SIG-M5 treated with dmso at 0.1 percent for 504 hours (cell line): ENCODE results near the gene ANGPTL8.

ENCODE experiments used
- DNase-seq: peaks from one replicate; lab custom pipeline; 2025; ENCODE audit not compliant: unreplicated experiment; lab: John Stamatoyannopoulos, UW

ANGPTL8 gene

GRCh38 chr19:11203194-11204075, 36.0 kb upstream of the ANGPTL8 start:
- DNase-seq, result no peak

- no peak for DNase-seq
These were observed 35.3 kb upstream of the ANGPTL8 start for GRCh38 chr19:11204076-11204602.

- no peak for DNase-seq
These were observed 34.5 kb upstream of the ANGPTL8 start for GRCh38 chr19:11204943-11205349.

- DNase-seq, result no peak
These were observed 33.4 kb upstream of the ANGPTL8 start for GRCh38 chr19:11205939-11206570.

GRCh38 chr19:11208561-11209471, 30.6 kb upstream of the ANGPTL8 start:
- no peak for DNase-seq

GRCh38 chr19:11209839-11210655, 29.4 kb upstream of the ANGPTL8 start:
- DNase-seq, result no peak

GRCh38 chr19:11210656-11210928, 28.8 kb upstream of the ANGPTL8 start:
- no peak for DNase-seq

- DNase-seq, result no peak
These were observed 25.0 kb upstream of the ANGPTL8 start for GRCh38 chr19:11214387-11214786.

GRCh38 chr19:11221082-11221598, 18.3 kb upstream of the ANGPTL8 start:
- no peak for DNase-seq

GRCh38 chr19:11223200-11223599, 16.2 kb upstream of the ANGPTL8 start:
- no peak for DNase-seq

GRCh38 chr19:11224429-11224828, 15.0 kb upstream of the ANGPTL8 start:
- DNase-seq, result no peak

GRCh38 chr19:11225172-11225571, 14.2 kb upstream of the ANGPTL8 start:
- DNase-seq, result no peak

- DNase-seq, result no peak
These were observed 13.6 kb upstream of the ANGPTL8 start for GRCh38 chr19:11225815-11226214.

- no peak for DNase-seq
These were observed 12.7 kb upstream of the ANGPTL8 start for GRCh38 chr19:11226716-11227166.

GRCh38 chr19:11227195-11227886, 12.1 kb upstream of the ANGPTL8 start:
- DNase-seq, result no peak

GRCh38 chr19:11230621-11231386, 8.6 kb upstream of the ANGPTL8 start:
- no peak for DNase-seq

GRCh38 chr19:11232555-11232954, 6.9 kb upstream of the ANGPTL8 start:
- DNase-seq, result no peak

GRCh38 chr19:11233073-11233472, 6.3 kb upstream of the ANGPTL8 start:
- no peak for DNase-seq
